Measurements from ENCODE around the gene IGFL1.
"Not testable (repeated sequence)": the region's sequence is repeated elsewhere in the genome, so short reads cannot be mapped to it uniquely, and the experiment has no call there.

The IGFL1 gene

DNA sequence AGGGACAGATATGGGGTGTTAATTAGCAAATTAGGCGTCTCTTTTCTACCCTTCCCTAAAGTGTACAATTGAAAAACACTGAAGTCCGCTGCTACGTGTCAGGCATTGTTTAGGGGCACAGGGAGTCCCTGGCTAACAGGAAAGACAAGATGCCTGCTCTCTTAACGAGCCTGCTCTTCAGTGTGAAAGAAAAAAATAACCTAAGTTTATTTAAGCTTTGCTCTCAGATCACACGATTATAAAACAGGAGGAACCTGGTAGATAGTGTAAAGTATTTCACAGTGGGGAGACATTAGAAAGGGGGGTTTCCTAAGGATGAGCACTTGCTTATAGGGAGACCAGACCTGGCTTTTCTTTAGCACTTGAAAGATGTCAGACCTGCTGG lies 42.8 kb upstream of the IGFL1 start:
- CTCF ChIA-PET, result interaction anchor here (0.6 to 1.2 kb wide), 3 partner anchors 105 to 159 kb away, joined by 3 to 5 read pairs (median 3); no protein-coding TSS in a partner anchor

GRCh38 chr19:46189971-46190888 lies 39.3 kb upstream of the IGFL1 start:
- ChIA-PET POLR2A (no interaction called here), CTCF (interaction anchor here (0.6 to 2.8 kb wide), 11 partner anchors 11 to 111 kb away, joined by 3 to 44 read pairs (median 3); no protein-coding TSS in a partner anchor)
- TF ChIP-seq, protein P1, sequence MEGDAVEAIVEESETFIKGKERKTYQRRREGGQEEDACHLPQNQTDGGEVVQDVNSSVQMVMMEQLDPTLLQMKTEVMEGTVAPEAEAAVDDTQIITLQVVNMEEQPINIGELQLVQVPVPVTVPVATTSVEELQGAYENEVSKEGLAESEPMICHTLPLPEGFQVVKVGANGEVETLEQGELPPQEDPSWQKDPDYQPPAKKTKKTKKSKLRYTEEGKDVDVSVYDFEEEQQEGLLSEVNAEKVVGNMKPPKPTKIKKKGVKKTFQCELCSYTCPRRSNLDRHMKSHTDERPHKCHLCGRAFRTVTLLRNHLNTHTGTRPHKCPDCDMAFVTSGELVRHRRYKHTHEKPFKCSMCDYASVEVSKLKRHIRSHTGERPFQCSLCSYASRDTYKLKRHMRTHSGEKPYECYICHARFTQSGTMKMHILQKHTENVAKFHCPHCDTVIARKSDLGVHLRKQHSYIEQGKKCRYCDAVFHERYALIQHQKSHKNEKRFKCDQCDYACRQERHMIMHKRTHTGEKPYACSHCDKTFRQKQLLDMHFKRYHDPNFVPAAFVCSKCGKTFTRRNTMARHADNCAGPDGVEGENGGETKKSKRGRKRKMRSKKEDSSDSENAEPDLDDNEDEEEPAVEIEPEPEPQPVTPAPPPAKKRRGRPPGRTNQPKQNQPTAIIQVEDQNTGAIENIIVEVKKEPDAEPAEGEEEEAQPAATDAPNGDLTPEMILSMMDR (IDR thresholded peaks at IDR 0.05; ENCODE audit: insufficient read depth, low read length, missing control alignments), result no peak
- DNase-seq (ENCODE audit: low read depth, low spot score), result no peak
- no peak overlapping the region for H3K4me3 ChIP-seq (ENCODE audit: low read depth, low read length)

More for the DNA sequence above, 42.8 kb upstream of the IGFL1 start:
- DNase-seq (ENCODE audit: low read depth, low spot score), result no peak
- POLR2A ChIA-PET, result no interaction called here
- H3K4me3 ChIP-seq (ENCODE audit: low read depth, low read length), result no peak overlapping the region
- TF ChIP-seq, protein P1 (IDR thresholded peaks at IDR 0.05; ENCODE audit: insufficient read depth, low read length, missing control alignments), result no peak

- ChIA-PET CTCF (interaction anchor here (0.6 to 1.6 kb wide), 10 partner anchors 54 to 175 kb away, joined by 3 to 13 read pairs (median 4); no protein-coding TSS in a partner anchor), POLR2A (no interaction called here)
- DNase-seq (ENCODE audit: low read depth, low spot score), result no peak
- TF ChIP-seq, protein P1 (IDR thresholded peaks at IDR 0.05; ENCODE audit: insufficient read depth, low read length, missing control alignments), result no peak
- no peak overlapping the region for H3K4me3 ChIP-seq (ENCODE audit: low read depth, low read length)
These were observed 38.2 kb upstream of the IGFL1 start for GRCh38 chr19:46191356-46191755.

DNA sequence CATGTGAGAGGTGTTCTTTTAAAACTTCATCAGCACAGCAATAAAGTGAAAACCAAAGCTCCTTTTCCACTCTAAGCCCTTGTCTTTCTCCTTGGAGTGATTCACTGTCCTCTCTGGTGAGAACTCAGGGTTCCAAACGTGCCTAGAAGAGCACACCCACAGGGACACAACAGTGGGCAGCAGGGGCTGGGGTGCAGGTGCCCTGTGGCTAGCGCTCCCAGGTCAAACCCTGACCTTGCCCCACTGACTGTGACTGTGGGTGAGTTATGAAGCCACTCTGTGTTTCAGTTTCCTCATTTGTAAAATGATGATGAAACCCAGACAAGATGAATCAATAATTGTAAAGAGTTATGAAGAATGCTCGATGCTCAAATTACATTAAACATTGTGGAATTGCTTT lies 37.6 kb upstream of the IGFL1 start:
- ChIA-PET POLR2A (no interaction called here), CTCF (interaction anchor here (0.6 to 1.6 kb wide), 10 partner anchors 55 to 175 kb away, joined by 3 to 13 read pairs (median 4); no protein-coding TSS in a partner anchor)
- no peak for DNase-seq (ENCODE audit: low read depth, low spot score)
- H3K4me3 ChIP-seq (ENCODE audit: low read depth, low read length), result no peak overlapping the region
- TF ChIP-seq, protein P1 (IDR thresholded peaks at IDR 0.05; ENCODE audit: insufficient read depth, low read length, missing control alignments), result no peak

DNA sequence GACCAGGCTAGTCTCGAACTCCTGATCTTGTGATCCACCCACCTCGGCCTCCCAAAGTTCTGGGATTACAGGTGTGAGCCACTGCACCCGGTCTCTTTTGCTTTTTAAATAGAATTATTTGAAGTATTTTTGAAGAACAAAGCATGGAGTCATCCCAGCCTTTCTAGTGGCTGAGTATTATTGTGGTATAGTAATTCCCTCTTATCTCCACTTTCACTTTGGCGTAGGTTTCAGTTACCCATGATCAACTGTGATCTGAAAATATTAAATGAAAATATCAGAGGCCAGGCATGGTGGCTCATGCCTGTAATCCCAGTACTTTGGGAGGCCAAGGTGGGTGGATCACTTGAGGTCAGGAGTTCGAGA lies 36.9 kb upstream of the IGFL1 start:
- CTCF ChIA-PET, result interaction anchor here (1.3 to 1.5 kb wide), 2 partner anchors 111 to 113 kb away, joined by 4 to 8 read pairs; no protein-coding TSS in a partner anchor
- DNase-seq (ENCODE audit: low read depth, low spot score); POLR2A ChIA-PET; H3K4me3 ChIP-seq (ENCODE audit: low read depth, low read length): not testable (repeated sequence)

- ChIA-PET CTCF (interaction anchor here (0.7 to 1.5 kb wide), 3 partner anchors 109 to 115 kb away, joined by 3 to 8 read pairs (median 5); no protein-coding TSS in a partner anchor), POLR2A (no interaction called here)
- no peak overlapping the region; the same call in 1 of the 2 replicates for H3K4me3 ChIP-seq (ENCODE audit: low read depth, low read length)
- DNase-seq (ENCODE audit: low read depth, low spot score), result no peak
- TF ChIP-seq, protein P1 (IDR thresholded peaks at IDR 0.05; ENCODE audit: insufficient read depth, low read length, missing control alignments), result no peak
These were observed 36.4 kb upstream of the IGFL1 start for GRCh38 chr19:46192992-46193650.
